Neural cell (in vitro differentiated cells): ENCODE data around the gene WDR82.

Experiments
- CTCF ChIP-seq: fragments of 450-650 bp; IDR thresholded peaks from 2 replicates; pipeline ENCODE4 v1.5.1; 2014; ENCODE audit warnings: antibody characterized with exemption, mild to moderate bottlenecking, moderate library complexity; ENCODE audit not compliant: poor library complexity, severe bottlenecking
- EP300 ChIP-seq: fragments of 450-650 bp; conservative IDR thresholded peaks from 2 replicates; pipeline ENCODE4 v1.6.1; 2014; ENCODE audit warnings: antibody characterized with exemption, mild to moderate bottlenecking, moderate library complexity; ENCODE audit not compliant: poor library complexity, severe bottlenecking
- EZH2 ChIP-seq: fragments of 200-600, 300-800 bp; shearing (Covaris generic), sonication (generic); IDR thresholded peaks from 2 replicates; pipeline ENCODE4 v1.6.1; 2014; ENCODE audit warnings: antibody characterized with exemption, low read length, borderline replicate concordance, mild to moderate bottlenecking; ENCODE audit not compliant: insufficient read depth, poor library complexity, severe bottlenecking
- MXI1 ChIP-seq: fragments of 450-650 bp; conservative IDR thresholded peaks from 2 replicates; pipeline ENCODE4 v1.6.1; 2014; ENCODE audit warnings: antibody characterized with exemption, mild to moderate bottlenecking; ENCODE audit not compliant: poor library complexity, severe bottlenecking
- POLR2AphosphoS5 ChIP-seq: IDR thresholded peaks from 2 replicates; pipeline ENCODE4 v1.6.1; 2012
- RAD21 ChIP-seq: fragments of 450-650 bp; conservative IDR thresholded peaks from 2 replicates; pipeline ENCODE4 v1.6.1; 2014; ENCODE audit warnings: antibody characterized with exemption, mild to moderate bottlenecking, moderate library complexity
- REST ChIP-seq: IDR thresholded peaks from 2 replicates; pipeline ENCODE4 v1.6.1; 2012; ENCODE audit warnings: borderline replicate concordance
- SMC3 ChIP-seq: fragments of 450-650 bp; conservative IDR thresholded peaks from 2 replicates; pipeline ENCODE4 v1.6.1; 2014; ENCODE audit warnings: antibody characterized with exemption, mild to moderate bottlenecking, moderate library complexity; ENCODE audit not compliant: poor library complexity
- TAF1 ChIP-seq: IDR thresholded peaks from 2 replicates; pipeline ENCODE4 v1.6.1; 2012; ENCODE audit warnings: low read depth

GRCh38 chr3:52305926-52306325 is 27.5 kb upstream of the WDR82 start:
- TF ChIP-seq EP300 (no peak), CTCF (no peak), EZH2 (no peak), POLR2AphosphoS5 (no peak), SMC3 (no peak), TAF1 (no peak), REST (no peak), MXI1 (no peak), RAD21 (no peak)
